Activated CD4-positive, alpha-beta T cell treated with anti-CD3 and anti-CD28 coated beads for 24 hours (primary cell): ENCODE measurements around the gene TPRA1.

Experiments used
- DNase-seq, 2 donors: peaks; one replicate each; pipeline ENCODE4 v3.0.0-alpha.2; 2020; ENCODE audit warnings: low read depth in 2 of 2

Gene TPRA1

GRCh38 chr3:127590282-127590592, 296 bp downstream of the TPRA1 start:
- no peak for DNase-seq

- DNase-seq = no peak
Measured at GRCh38 chr3:127589600-127590281, 792 bp downstream of the TPRA1 start.

GRCh38 chr3:127588806-127589577, 1.5 kb downstream of the TPRA1 start:
- DNase-seq = no peak

- no peak for DNase-seq
Measured at GRCh38 chr3:127587876-127588275, 2.7 kb downstream of the TPRA1 start.

GRCh38 chr3:127585813-127586413, 4.6 kb downstream of the TPRA1 start:
- DNase-seq = no peak

- no peak for DNase-seq
Measured at GRCh38 chr3:127585163-127585812, 5.2 kb downstream of the TPRA1 start.

GRCh38 chr3:127584734-127585133, 5.8 kb downstream of the TPRA1 start:
- no peak for DNase-seq

- no peak for DNase-seq
Measured at GRCh38 chr3:127580327-127581060, 10.0 kb downstream of the TPRA1 start.

- no peak for DNase-seq
Measured at GRCh38 chr3:127578802-127579201, 11.7 kb downstream of the TPRA1 start.

- no peak for DNase-seq
Measured at GRCh38 chr3:127578168-127578567, 12.4 kb downstream of the TPRA1 start.

- no peak for DNase-seq
Measured at GRCh38 chr3:127577448-127577847, 13.1 kb downstream of the TPRA1 start.

GRCh38 chr3:127574880-127575878, 15.4 kb downstream of the TPRA1 start:
- peak; percentile 70 to 78 for DNase-seq

GRCh38 chr3:127573912-127574311, 16.6 kb downstream of the TPRA1 start:
- no peak for DNase-seq

GRCh38 chr3:127573401-127573800, 17.1 kb downstream of the TPRA1 start:
- DNase-seq = no peak

- DNase-seq = no peak
Measured at GRCh38 chr3:127572735-127573134, 17.8 kb downstream of the TPRA1 start.

GRCh38 chr3:127572186-127572585, 18.3 kb downstream of the TPRA1 start:
- no peak for DNase-seq

GRCh38 chr3:127570520-127570919, 20.0 kb downstream of the TPRA1 start:
- no peak for DNase-seq

GRCh38 chr3:127569160-127569559, 21.4 kb downstream of the TPRA1 start:
- DNase-seq = no peak

GRCh38 chr3:127568586-127568985, 21.9 kb downstream of the TPRA1 start:
- DNase-seq = no peak

- DNase-seq = no peak
Measured at GRCh38 chr3:127566833-127567232, 23.7 kb downstream of the TPRA1 start.

GRCh38 chr3:127565711-127566110, 24.8 kb downstream of the TPRA1 start:
- DNase-seq = no peak
